ENCODE data around the gene EML5. TPM values are rescaled to one million over a fixed set of nuclear protein-coding genes. Genes with fewer than 3 reads are reported as not detected.
A peak's percentile ranks its signal among the peaks of the same experiment; 100 is the strongest.

The EML5 gene
- total and polyA plus RNA-seq, 2 of the 13 experiments (the other 11 are each of a cell fraction or from before 2014, with no cell fraction given) = 0.11 TPM; not detected in 1

GRCh38 chr14:88824314-88825077 is 31.7 kb upstream of the EML5 start, which contains the start of gene TTC8 (continued):
- TF ChIP-seq PATZ1 (CRISPR knock-in tag; IDR thresholded peaks at IDR 0.05) (peak; percentile 9; the same call in 1 of the 2 replicates), MYNN (CRISPR knock-in tag; IDR thresholded peaks at IDR 0.05; ENCODE audit: low read depth) (no peak; the same call in 1 of the 2 replicates), ZNF574 (CRISPR knock-in tag; IDR thresholded peaks at IDR 0.05) (peak; percentile 73), ZBTB1 (CRISPR knock-in tag; IDR thresholded peaks at IDR 0.05; ENCODE audit: borderline replicate concordance) (no peak), ZKSCAN8 (CRISPR knock-in tag; IDR thresholded peaks at IDR 0.05; ENCODE audit: borderline replicate concordance) (no peak), ZBTB33 (CRISPR knock-in tag; IDR thresholded peaks at IDR 0.05) (no peak), RARG (CRISPR knock-in tag; IDR thresholded peaks at IDR 0.05; ENCODE audit: low read depth) (no peak), ZFP36 (IDR thresholded peaks at IDR 0.05; ENCODE audit: borderline replicate concordance, low read depth, low read length, partially characterized antibody) (no peak), ZSCAN12 (CRISPR knock-in tag; IDR thresholded peaks at IDR 0.05) (no peak), ZNF891 (CRISPR knock-in tag; IDR thresholded peaks at IDR 0.05) (peak; percentile 90; the same call in 1 of the 2 replicates), HMG20A (CRISPR knock-in tag; IDR thresholded peaks at IDR 0.05; ENCODE audit: borderline replicate concordance) (no peak), ZNF597 (CRISPR knock-in tag; IDR thresholded peaks at IDR 0.05) (no peak), EZH2 (conservative IDR thresholded peaks at IDR 0.05; ENCODE audit: low read depth, low read length) (no peak), SRSF9 (IDR thresholded peaks at IDR 0.05; ENCODE audit: borderline replicate concordance, insufficient read depth, low read depth, low read length, poor library complexity, severe bottlenecking) (no peak), STAT5B (CRISPR knock-in tag; IDR thresholded peaks at IDR 0.05) (no peak), ZNF18 (CRISPR knock-in tag; IDR thresholded peaks at IDR 0.05; ENCODE audit: insufficient replicate concordance) (peak; percentile 69), ZNF446 (CRISPR knock-in tag; IDR thresholded peaks at IDR 0.05) (no peak), CHD2 (IDR thresholded peaks at IDR 0.05; ENCODE audit: low read depth, low read length) (no peak), ARNT2 (CRISPR knock-in tag; IDR thresholded peaks at IDR 0.05; ENCODE audit: low read depth) (0 out of 2 replicates have a peak, but pooled peaks have one; percentile 27)
